SK-N-SH treated with all-trans-retinoic acid at 6 μM for 48 hours (cell line): ENCODE data around the gene DNAH8.

Experiments
- ESRRG ChIP-seq: fragments of 250-450 bp; sonication (Bioruptor Pico); IDR thresholded peaks from 2 replicates; pipeline ENCODE4 v1.6.1; 2021; ENCODE audit warnings: mild to moderate bottlenecking
- ISL1 ChIP-seq: fragments of 250-450 bp; sonication (Bioruptor Pico); IDR thresholded peaks from 2 replicates; pipeline ENCODE4 v2.1.2; 2022; ENCODE audit warnings: mild to moderate bottlenecking, moderate library complexity
- OSR1 ChIP-seq: fragments of 250-450 bp; sonication (Bioruptor Pico); IDR thresholded peaks from 2 replicates; pipeline ENCODE4 v1.8.0; 2022; ENCODE audit warnings: moderate library complexity, mild to moderate bottlenecking, inconsistent platforms
- TOX ChIP-seq: fragments of 250-450 bp; sonication (Bioruptor Pico); IDR thresholded peaks from 2 replicates; pipeline ENCODE4 v1.8.0; 2021; ENCODE audit warnings: mild to moderate bottlenecking, moderate library complexity, borderline replicate concordance
- ZFP30 ChIP-seq: fragments of 450-650 bp; formaldehyde crosslinking; IDR thresholded peaks from 2 replicates; pipeline ENCODE4 v1.5.0; 2022; ENCODE audit warnings: mild to moderate bottlenecking, moderate library complexity
- ZNF565 ChIP-seq: fragments of 450-650 bp; formaldehyde crosslinking; conservative IDR thresholded peaks from 2 replicates; pipeline ENCODE4 v1.5.0; 2020; ENCODE audit warnings: low read depth, mild to moderate bottlenecking, moderate library complexity
- TF ChIP-seq, protein P1 (sequence below): fragments of 250-450 bp; sonication (Bioruptor Pico); IDR thresholded peaks from 2 replicates; pipeline ENCODE4 v1.8.0; 2020; ENCODE audit warnings: mild to moderate bottlenecking, moderate library complexity, borderline replicate concordance

DNA sequence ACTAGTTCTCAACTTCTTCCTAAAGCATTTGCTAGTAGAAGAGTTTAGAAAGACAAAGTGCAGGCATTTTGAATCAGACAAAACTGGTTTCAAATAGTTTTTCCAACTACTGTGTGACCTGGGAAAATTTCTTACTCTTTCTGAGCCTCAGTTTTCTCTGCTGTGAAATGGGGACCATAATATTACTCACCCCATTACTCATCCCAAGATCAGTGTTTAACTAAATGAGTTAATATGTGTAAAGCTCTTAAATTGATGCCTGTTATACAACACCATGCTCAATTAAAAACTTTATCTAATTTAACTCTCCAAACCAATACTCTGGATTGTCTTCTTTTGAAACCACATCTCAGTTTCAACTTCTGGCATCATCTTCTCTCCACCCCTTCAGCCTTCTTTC, 87.4 kb downstream of the DNAH8 start:
- TF ChIP-seq ZNF565 (no peak), ISL1 (no peak), ZFP30 (no peak), OSR1 (CRISPR knock-in tag) (no peak), ESRRG (no peak), TOX (CRISPR knock-in tag) (no peak)
- TF ChIP-seq, protein P1, sequence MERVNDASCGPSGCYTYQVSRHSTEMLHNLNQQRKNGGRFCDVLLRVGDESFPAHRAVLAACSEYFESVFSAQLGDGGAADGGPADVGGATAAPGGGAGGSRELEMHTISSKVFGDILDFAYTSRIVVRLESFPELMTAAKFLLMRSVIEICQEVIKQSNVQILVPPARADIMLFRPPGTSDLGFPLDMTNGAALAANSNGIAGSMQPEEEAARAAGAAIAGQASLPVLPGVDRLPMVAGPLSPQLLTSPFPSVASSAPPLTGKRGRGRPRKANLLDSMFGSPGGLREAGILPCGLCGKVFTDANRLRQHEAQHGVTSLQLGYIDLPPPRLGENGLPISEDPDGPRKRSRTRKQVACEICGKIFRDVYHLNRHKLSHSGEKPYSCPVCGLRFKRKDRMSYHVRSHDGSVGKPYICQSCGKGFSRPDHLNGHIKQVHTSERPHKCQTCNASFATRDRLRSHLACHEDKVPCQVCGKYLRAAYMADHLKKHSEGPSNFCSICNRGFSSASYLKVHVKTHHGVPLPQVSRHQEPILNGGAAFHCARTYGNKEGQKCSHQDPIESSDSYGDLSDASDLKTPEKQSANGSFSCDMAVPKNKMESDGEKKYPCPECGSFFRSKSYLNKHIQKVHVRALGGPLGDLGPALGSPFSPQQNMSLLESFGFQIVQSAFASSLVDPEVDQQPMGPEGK: no peak
